ENCODE data around the gene ZNF12.
"Not testable (repeated sequence)": the region's sequence is repeated elsewhere in the genome, so short reads cannot be mapped to it uniquely, and the experiment has no call there.

GRCh38 chr7:6724351-6724750 is 17.6 kb upstream of the ZNF12 start:
- TF ChIP-seq, protein P1, sequence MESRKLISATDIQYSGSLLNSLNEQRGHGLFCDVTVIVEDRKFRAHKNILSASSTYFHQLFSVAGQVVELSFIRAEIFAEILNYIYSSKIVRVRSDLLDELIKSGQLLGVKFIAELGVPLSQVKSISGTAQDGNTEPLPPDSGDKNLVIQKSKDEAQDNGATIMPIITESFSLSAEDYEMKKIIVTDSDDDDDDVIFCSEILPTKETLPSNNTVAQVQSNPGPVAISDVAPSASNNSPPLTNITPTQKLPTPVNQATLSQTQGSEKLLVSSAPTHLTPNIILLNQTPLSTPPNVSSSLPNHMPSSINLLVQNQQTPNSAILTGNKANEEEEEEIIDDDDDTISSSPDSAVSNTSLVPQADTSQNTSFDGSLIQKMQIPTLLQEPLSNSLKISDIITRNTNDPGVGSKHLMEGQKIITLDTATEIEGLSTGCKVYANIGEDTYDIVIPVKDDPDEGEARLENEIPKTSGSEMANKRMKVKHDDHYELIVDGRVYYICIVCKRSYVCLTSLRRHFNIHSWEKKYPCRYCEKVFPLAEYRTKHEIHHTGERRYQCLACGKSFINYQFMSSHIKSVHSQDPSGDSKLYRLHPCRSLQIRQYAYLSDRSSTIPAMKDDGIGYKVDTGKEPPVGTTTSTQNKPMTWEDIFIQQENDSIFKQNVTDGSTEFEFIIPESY (IDR thresholded peaks at IDR 0.05) = not testable (repeated sequence)
- not testable (repeated sequence) for TF ChIP-seq CTCF (IDR thresholded peaks at IDR 0.05; ENCODE audit: low read depth, low read length, missing input control); JUND (IDR thresholded peaks at IDR 0.05); NR2F2 (IDR thresholded peaks at IDR 0.05); TAF1 (conservative IDR thresholded peaks at IDR 0.05)

Measured in liver (tissue), 3 donors.